Parathyroid adenoma (tissue), 2 donors: ENCODE measurements around the gene YRDC.

Experiments used
- H2AFZ ChIP-seq: fragments of 300-600 bp; sonication (generic); one replicate; pipeline ENCODE4 v1.7.0; 2017; ENCODE audit warnings: antibody characterized with exemption, mild to moderate bottlenecking
- H3K27ac ChIP-seq: fragments of 300-600 bp; sonication (generic); one replicate; pipeline ENCODE4 v1.7.0; 2017
- H3K27me3 ChIP-seq: fragments of 300-600 bp; sonication (generic); one replicate; pipeline ENCODE4 v1.7.0; 2017; ENCODE audit warnings: low read length; ENCODE audit not compliant: control insufficient read depth, insufficient read depth
- H3K36me3 ChIP-seq: fragments of 300-600 bp; sonication (generic); one replicate; pipeline ENCODE4 v1.7.0; 2017; ENCODE audit warnings: low read length; ENCODE audit not compliant: control insufficient read depth, insufficient read depth
- H3K4me1 ChIP-seq: fragments of 300-600 bp; sonication (generic); one replicate; pipeline ENCODE4 v1.7.0; 2017; ENCODE audit warnings: control low read depth
- H3K4me2 ChIP-seq: fragments of 300-600 bp; sonication (generic); one replicate; pipeline ENCODE4 v1.7.0; 2017; ENCODE audit warnings: low read length
- H3K4me3 ChIP-seq: fragments of 300-600 bp; sonication (generic); one replicate; pipeline ENCODE4 v1.7.0; 2017; ENCODE audit warnings: low read depth, low read length
- H3K79me2 ChIP-seq: fragments of 300-600 bp; sonication (generic); one replicate; pipeline ENCODE4 v1.7.0; 2017; ENCODE audit warnings: control low read depth
- H3K9ac ChIP-seq: fragments of 300-600 bp; sonication (generic); one replicate; pipeline ENCODE4 v1.7.0; 2017; ENCODE audit warnings: mild to moderate bottlenecking
- H3K9me3 ChIP-seq: fragments of 300-600 bp; sonication (generic); one replicate; pipeline ENCODE4 v1.7.0; 2017; ENCODE audit warnings: low read length; ENCODE audit not compliant: control insufficient read depth
- TF ChIP-seq, protein P1 (sequence below): fragments of 300-600 bp; sonication (generic); IDR thresholded peaks from one replicate; pipeline ENCODE4 v1.7.0; 2017; ENCODE audit warnings: antibody characterized with exemption, mild to moderate bottlenecking
- donor health status: primary hyperparathyroidism.

YRDC gene

DNA sequence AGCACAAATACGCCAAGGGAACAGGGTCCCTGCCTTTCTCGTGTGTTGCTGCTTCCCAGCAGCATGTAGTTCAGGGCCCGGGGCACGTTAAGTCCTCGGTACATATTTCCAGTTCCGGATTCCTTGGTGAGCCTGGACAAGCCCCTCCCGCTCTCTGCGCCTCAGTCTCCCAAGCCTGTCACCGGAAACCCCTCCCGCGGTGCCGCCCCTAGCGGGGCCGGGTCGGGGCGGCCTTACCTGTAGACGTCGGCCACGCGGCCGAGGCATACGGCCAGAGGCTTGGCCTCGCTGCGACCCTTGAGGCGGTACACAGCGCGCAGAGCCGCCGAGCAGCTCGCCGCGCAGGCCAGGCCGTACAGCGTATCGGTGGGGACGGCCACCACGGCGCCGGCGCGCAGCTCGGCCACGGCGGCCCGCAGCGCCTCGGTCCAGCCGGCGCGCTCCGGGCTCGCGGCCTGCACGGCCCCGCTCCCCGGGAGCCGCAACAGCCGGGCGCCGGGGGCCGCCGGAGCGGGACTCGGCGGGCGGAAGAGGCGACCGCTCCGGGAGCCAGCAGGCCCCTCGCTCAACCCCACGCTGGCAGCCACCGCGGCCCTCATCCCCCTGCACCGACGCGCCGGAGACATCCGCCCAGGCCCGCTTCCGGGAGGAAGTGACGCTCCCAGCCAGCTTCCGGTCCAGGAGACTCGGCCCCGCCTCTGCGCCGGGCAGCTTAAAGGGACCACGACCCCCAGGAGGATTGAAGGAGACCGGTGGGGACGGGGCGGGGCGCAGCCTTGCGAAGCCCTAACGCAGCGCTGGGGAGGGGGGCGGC, at the start of gene YRDC, which contains the start of gene C1orf122:
YRDC (minus strand) TSS at position 654 of the 814 bp plus-strand sequence; CDS start at position 626, 28 bp downstream.
C1orf122 (plus strand) TSS at position 236 of the 814 bp plus-strand sequence. CDS start 615 bp downstream, outside the sequence.
- Histone ChIP-seq H3K36me3 (no peaks in the 10 kb centered on the region), H3K4me3 (peak within 1 kb of the TSS; percentile 71), H3K4me2 (peak within 1 kb of the TSS; percentile 80), H2AFZ (peak within 1 kb of the TSS; percentile 78), H3K79me2 (no peaks in the 10 kb centered on the region), H3K9me3 (no peaks in the 10 kb centered on the region), H3K27ac (peak within 1 kb of the TSS; percentile 79), H3K27me3 (no peaks in the 10 kb centered on the region), H3K9ac (peak within 1 kb of the TSS; percentile 22), H3K4me1 (peaks cover 4% of the 10 kb centered on the region)
- TF ChIP-seq, protein P1, sequence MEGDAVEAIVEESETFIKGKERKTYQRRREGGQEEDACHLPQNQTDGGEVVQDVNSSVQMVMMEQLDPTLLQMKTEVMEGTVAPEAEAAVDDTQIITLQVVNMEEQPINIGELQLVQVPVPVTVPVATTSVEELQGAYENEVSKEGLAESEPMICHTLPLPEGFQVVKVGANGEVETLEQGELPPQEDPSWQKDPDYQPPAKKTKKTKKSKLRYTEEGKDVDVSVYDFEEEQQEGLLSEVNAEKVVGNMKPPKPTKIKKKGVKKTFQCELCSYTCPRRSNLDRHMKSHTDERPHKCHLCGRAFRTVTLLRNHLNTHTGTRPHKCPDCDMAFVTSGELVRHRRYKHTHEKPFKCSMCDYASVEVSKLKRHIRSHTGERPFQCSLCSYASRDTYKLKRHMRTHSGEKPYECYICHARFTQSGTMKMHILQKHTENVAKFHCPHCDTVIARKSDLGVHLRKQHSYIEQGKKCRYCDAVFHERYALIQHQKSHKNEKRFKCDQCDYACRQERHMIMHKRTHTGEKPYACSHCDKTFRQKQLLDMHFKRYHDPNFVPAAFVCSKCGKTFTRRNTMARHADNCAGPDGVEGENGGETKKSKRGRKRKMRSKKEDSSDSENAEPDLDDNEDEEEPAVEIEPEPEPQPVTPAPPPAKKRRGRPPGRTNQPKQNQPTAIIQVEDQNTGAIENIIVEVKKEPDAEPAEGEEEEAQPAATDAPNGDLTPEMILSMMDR: no peak

GRCh38 chr1:37854406-37854805, 46.4 kb upstream of the YRDC start:
- Histone ChIP-seq H3K79me2 (peaks cover 10% of the 10 kb centered on the region), H3K4me1 (peaks cover 10% of the 10 kb centered on the region), H3K9ac (no peak overlapping the region), H2AFZ (no peak overlapping the region), H3K4me2 (no peak overlapping the region), H3K9me3 (no peaks in the 10 kb centered on the region), H3K27ac (no peak overlapping the region), H3K4me3 (no peak overlapping the region), H3K27me3 (no peaks in the 10 kb centered on the region), H3K36me3 (no peaks in the 10 kb centered on the region)
- TF ChIP-seq, protein P1: no peak

GRCh38 chr1:37853157-37853556, 45.1 kb upstream of the YRDC start:
- peaks cover 6% of the 10 kb centered on the region for H3K4me1 ChIP-seq
- no peaks in the 10 kb centered on the region for H3K9me3 ChIP-seq
- no peak overlapping the region for H3K4me3 ChIP-seq
- no peaks in the 10 kb centered on the region for H3K36me3 ChIP-seq
- H2AFZ ChIP-seq: no peak overlapping the region
- H3K4me2 ChIP-seq: no peak overlapping the region
- no peaks in the 10 kb centered on the region for H3K27me3 ChIP-seq
- H3K79me2 ChIP-seq: peaks cover 8% of the 10 kb centered on the region
- no peak overlapping the region for H3K27ac ChIP-seq
- H3K9ac ChIP-seq: no peak overlapping the region
- TF ChIP-seq, protein P1: no peak

DNA sequence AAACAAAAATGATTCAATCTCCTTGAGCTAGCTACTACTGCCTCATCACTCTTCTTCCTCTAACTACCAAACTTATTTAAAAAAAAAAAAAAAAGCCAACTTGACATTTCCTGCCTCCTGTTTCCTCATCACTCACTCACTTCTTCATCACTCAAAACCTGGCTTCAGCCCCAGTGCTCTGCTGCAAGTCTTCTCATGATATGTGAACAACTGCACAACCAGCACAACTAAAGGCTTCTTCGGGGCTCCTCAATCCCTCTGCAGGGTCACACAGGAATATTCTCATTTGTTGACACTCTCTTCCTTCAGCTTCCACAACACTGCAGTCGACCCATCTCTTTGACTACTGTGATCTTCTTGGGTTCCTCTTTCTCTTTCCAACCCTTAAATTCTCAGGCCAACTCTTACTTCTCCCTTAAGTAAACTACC, 43.8 kb upstream of the YRDC start:
- TF ChIP-seq, protein P1: no peak
- peaks cover 15% of the 10 kb centered on the region for H3K79me2 ChIP-seq
- H3K9me3 ChIP-seq: no peaks in the 10 kb centered on the region
- H2AFZ ChIP-seq: no peak overlapping the region
- H3K4me3 ChIP-seq: no peak overlapping the region
- no peaks in the 10 kb centered on the region for H3K36me3 ChIP-seq
- peaks cover 6% of the 10 kb centered on the region for H3K4me1 ChIP-seq
- no peak overlapping the region for H3K4me2 ChIP-seq
- H3K9ac ChIP-seq: no peak overlapping the region
- peak overlapping the region; percentile 36 for H3K27ac ChIP-seq
- H3K27me3 ChIP-seq: no peaks in the 10 kb centered on the region
